Stimulated activated naive CD8-positive, alpha-beta T cell treated with anti-CD3 and anti-CD28 coated beads, Interleukin-15, Interleukin-2, amounts not matched to agents 100 ng/mL and 50 ng/mL, for 24 hours (primary cell): ENCODE measurements around the gene SLC41A3.

ENCODE experiments used
- H3K27ac Mint-ChIP-seq: one replicate; pipeline ENCODE4 v1.8.0; 2021; ENCODE audit warnings: mild to moderate bottlenecking, mixed read lengths
- H3K27me3 Mint-ChIP-seq: one replicate; pipeline ENCODE4 v1.8.0; 2021; ENCODE audit warnings: mixed read lengths
- H3K36me3 Mint-ChIP-seq: one replicate; pipeline ENCODE4 v1.8.0; 2021; ENCODE audit warnings: low read depth, mixed read lengths
- H3K4me1 Mint-ChIP-seq: one replicate; pipeline ENCODE4 v1.8.0; 2021; ENCODE audit warnings: low read depth, mixed read lengths
- H3K4me3 Mint-ChIP-seq: one replicate; pipeline ENCODE4 v1.8.0; 2021; ENCODE audit warnings: mild to moderate bottlenecking, mixed read lengths
- H3K9me3 Mint-ChIP-seq: one replicate; pipeline ENCODE4 v1.8.0; 2021; ENCODE audit warnings: mixed read lengths

Gene SLC41A3

GRCh38 chr3:126028096-126028495 lies 55.8 kb downstream of the SLC41A3 start:
- Mint-ChIP-seq H3K27me3 (no peaks in the 10 kb centered on the region), H3K4me1 (peaks cover 6% of the 10 kb centered on the region), H3K36me3 (peaks cover 58% of the 10 kb centered on the region), H3K9me3 (peaks cover 18% of the 10 kb centered on the region), H3K27ac (no peak overlapping the region), H3K4me3 (no peak overlapping the region)

- H3K4me1 Mint-ChIP-seq = peaks cover 6% of the 10 kb centered on the region
- H3K36me3 Mint-ChIP-seq = peaks cover 48% of the 10 kb centered on the region
- no peaks in the 10 kb centered on the region for H3K27me3 Mint-ChIP-seq
- no peak overlapping the region for H3K27ac Mint-ChIP-seq
- H3K9me3 Mint-ChIP-seq = peaks cover 18% of the 10 kb centered on the region
- no peak overlapping the region for H3K4me3 Mint-ChIP-seq
Measured at GRCh38 chr3:126026761-126027160, 57.2 kb downstream of the SLC41A3 start.

- H3K27me3 Mint-ChIP-seq = no peaks in the 10 kb centered on the region
- H3K4me1 Mint-ChIP-seq = peaks cover 6% of the 10 kb centered on the region
- peaks cover 18% of the 10 kb centered on the region for H3K9me3 Mint-ChIP-seq
- H3K27ac Mint-ChIP-seq = no peak overlapping the region
- no peak overlapping the region for H3K4me3 Mint-ChIP-seq
- H3K36me3 Mint-ChIP-seq = peaks cover 43% of the 10 kb centered on the region
Measured at GRCh38 chr3:126026277-126026751, 57.6 kb downstream of the SLC41A3 start.

GRCh38 chr3:126025862-126026261 lies 58.1 kb downstream of the SLC41A3 start:
- Mint-ChIP-seq H3K4me3 (no peak overlapping the region), H3K9me3 (peaks cover 18% of the 10 kb centered on the region), H3K27me3 (no peaks in the 10 kb centered on the region), H3K27ac (no peak overlapping the region), H3K36me3 (peaks cover 43% of the 10 kb centered on the region), H3K4me1 (peaks cover 6% of the 10 kb centered on the region)

GRCh38 chr3:126025116-126025729 lies 58.7 kb downstream of the SLC41A3 start:
- H3K4me1 Mint-ChIP-seq = peaks cover 6% of the 10 kb centered on the region
- H3K9me3 Mint-ChIP-seq = peaks cover 18% of the 10 kb centered on the region
- no peak overlapping the region for H3K27ac Mint-ChIP-seq
- no peak overlapping the region for H3K4me3 Mint-ChIP-seq
- peaks cover 38% of the 10 kb centered on the region for H3K36me3 Mint-ChIP-seq
- no peaks in the 10 kb centered on the region for H3K27me3 Mint-ChIP-seq

GRCh38 chr3:126024049-126024854 lies 59.7 kb downstream of the SLC41A3 start:
- H3K27me3 Mint-ChIP-seq = no peaks in the 10 kb centered on the region
- peaks cover 33% of the 10 kb centered on the region for H3K36me3 Mint-ChIP-seq
- H3K9me3 Mint-ChIP-seq = peaks cover 13% of the 10 kb centered on the region
- H3K27ac Mint-ChIP-seq = no peak overlapping the region
- no peak overlapping the region for H3K4me3 Mint-ChIP-seq
- H3K4me1 Mint-ChIP-seq = peaks cover 6% of the 10 kb centered on the region

- Mint-ChIP-seq H3K27me3 (no peaks in the 10 kb centered on the region), H3K36me3 (peaks cover 24% of the 10 kb centered on the region), H3K4me1 (peaks cover 6% of the 10 kb centered on the region), H3K4me3 (no peak overlapping the region), H3K9me3 (peaks cover 8% of the 10 kb centered on the region), H3K27ac (no peak overlapping the region)
Measured at GRCh38 chr3:126023390-126023789, 60.5 kb downstream of the SLC41A3 start.

GRCh38 chr3:126022741-126023359 lies 61.1 kb downstream of the SLC41A3 start:
- Mint-ChIP-seq H3K27ac (no peak overlapping the region), H3K4me1 (peaks cover 6% of the 10 kb centered on the region), H3K4me3 (no peak overlapping the region), H3K27me3 (no peaks in the 10 kb centered on the region), H3K36me3 (peaks cover 22% of the 10 kb centered on the region), H3K9me3 (peaks cover 7% of the 10 kb centered on the region)

- H3K27ac Mint-ChIP-seq = no peak overlapping the region
- H3K27me3 Mint-ChIP-seq = no peaks in the 10 kb centered on the region
- peaks cover 3% of the 10 kb centered on the region for H3K4me1 Mint-ChIP-seq
- H3K4me3 Mint-ChIP-seq = no peak overlapping the region
- peaks cover 16% of the 10 kb centered on the region for H3K36me3 Mint-ChIP-seq
- H3K9me3 Mint-ChIP-seq = no peaks in the 10 kb centered on the region
Measured at GRCh38 chr3:126021702-126022101, 62.2 kb downstream of the SLC41A3 start.

- no peaks in the 10 kb centered on the region for H3K4me1 Mint-ChIP-seq
- no peak overlapping the region for H3K4me3 Mint-ChIP-seq
- H3K9me3 Mint-ChIP-seq = no peaks in the 10 kb centered on the region
- H3K36me3 Mint-ChIP-seq = peaks cover 11% of the 10 kb centered on the region
- no peaks in the 10 kb centered on the region for H3K27me3 Mint-ChIP-seq
- no peak overlapping the region for H3K27ac Mint-ChIP-seq
Measured at GRCh38 chr3:126021224-126021623, 62.7 kb downstream of the SLC41A3 start.

GRCh38 chr3:126019683-126020082 lies 64.2 kb downstream of the SLC41A3 start:
- Mint-ChIP-seq H3K27me3 (no peaks in the 10 kb centered on the region), H3K27ac (no peak overlapping the region), H3K9me3 (no peaks in the 10 kb centered on the region), H3K4me1 (no peaks in the 10 kb centered on the region), H3K4me3 (no peak overlapping the region), H3K36me3 (peaks cover 12% of the 10 kb centered on the region)

GRCh38 chr3:126018995-126019394 lies 64.9 kb downstream of the SLC41A3 start:
- H3K4me1 Mint-ChIP-seq = no peaks in the 10 kb centered on the region
- H3K36me3 Mint-ChIP-seq = peaks cover 16% of the 10 kb centered on the region
- H3K27ac Mint-ChIP-seq = no peak overlapping the region
- H3K4me3 Mint-ChIP-seq = no peak overlapping the region
- H3K27me3 Mint-ChIP-seq = no peaks in the 10 kb centered on the region
- H3K9me3 Mint-ChIP-seq = no peaks in the 10 kb centered on the region

GRCh38 chr3:126018545-126018944 lies 65.4 kb downstream of the SLC41A3 start:
- Mint-ChIP-seq H3K4me1 (no peaks in the 10 kb centered on the region), H3K9me3 (no peaks in the 10 kb centered on the region), H3K4me3 (no peak overlapping the region), H3K27ac (no peak overlapping the region), H3K36me3 (peaks cover 21% of the 10 kb centered on the region), H3K27me3 (no peaks in the 10 kb centered on the region)

GRCh38 chr3:126017362-126017761 lies 66.6 kb downstream of the SLC41A3 start:
- H3K27ac Mint-ChIP-seq = no peak overlapping the region
- H3K27me3 Mint-ChIP-seq = no peaks in the 10 kb centered on the region
- H3K4me3 Mint-ChIP-seq = no peak overlapping the region
- H3K36me3 Mint-ChIP-seq = peaks cover 31% of the 10 kb centered on the region
- H3K9me3 Mint-ChIP-seq = no peaks in the 10 kb centered on the region
- no peaks in the 10 kb centered on the region for H3K4me1 Mint-ChIP-seq

- Mint-ChIP-seq H3K9me3 (no peaks in the 10 kb centered on the region), H3K27ac (no peak overlapping the region), H3K27me3 (no peaks in the 10 kb centered on the region), H3K36me3 (peaks cover 39% of the 10 kb centered on the region), H3K4me3 (no peak overlapping the region), H3K4me1 (no peaks in the 10 kb centered on the region)
Measured at GRCh38 chr3:126016616-126017015, 67.3 kb downstream of the SLC41A3 start.
